IMR-90 (cell line): ENCODE measurements around the gene SLC25A34. TPM values are rescaled to one million over a fixed set of nuclear protein-coding genes. Genes with fewer than 3 reads are reported as not detected.

ENCODE experiments used
- ATAC-seq: fragments of 200-7000 bp; cut with Tn5 transposase; 2 replicates; pipeline ENCODE4 v1.9.1; 2020; ENCODE audit warnings: low read depth, mild to moderate bottlenecking, moderate library complexity
- BruUV-seq: library from RNA; stranded (reverse); fragments of 400-500 nt; replicated peaks from 2 replicates; lab custom pipeline; 2021; lab: Mats Ljungman, UMichigan
- CTCF ChIA-PET: fragments of 300-600 bp; formaldehyde crosslinking; extraction: SDS; loops from one replicate; lab custom pipeline; 2021; ENCODE audit warnings: antibody characterized with exemption; lab: Yijun Ruan, JAX
- POLR2A ChIA-PET: fragments of 300-600 bp; sonication (Branson Sonifier 250); formaldehyde crosslinking; loops from one replicate; lab custom pipeline; 2022; ENCODE audit warnings: antibody characterized with exemption; ENCODE audit not compliant: unreplicated experiment; lab: Charles Lee
- DNase-seq: peaks from one replicate; pipeline ENCODE4 v3.0.0; 2013
- H2AFZ ChIP-seq: replicated peaks from 2 replicates; pipeline ENCODE3; 2013; ENCODE audit warnings: low read length, mild to moderate bottlenecking; ENCODE audit not compliant: poor library complexity
- H2AK5ac ChIP-seq: 2 replicates; pipeline ENCODE4 v1.6.1; 2013; ENCODE audit warnings: low read depth, low read length, inconsistent platforms
- H2AK9ac ChIP-seq: replicated peaks from 2 replicates; pipeline ENCODE3; 2013; ENCODE audit warnings: mild to moderate bottlenecking, low read depth, low read length, moderate library complexity; ENCODE audit not compliant: poor library complexity
- H2BK120ac ChIP-seq: 2 replicates; pipeline ENCODE4 v1.6.1; 2013; ENCODE audit warnings: low read depth, low read length, inconsistent platforms
- H2BK15ac ChIP-seq: 3 replicates; pipeline ENCODE4 v1.6.1; 2013; ENCODE audit warnings: low read depth, low read length, inconsistent platforms
- H2BK20ac ChIP-seq: 2 replicates; pipeline ENCODE4 v1.6.1; 2013; ENCODE audit warnings: low read depth, mild to moderate bottlenecking, inconsistent platforms, low read length, moderate library complexity
- H2BK5ac ChIP-seq: 2 replicates; pipeline ENCODE4 v1.6.1; 2013; ENCODE audit warnings: mild to moderate bottlenecking, low read depth, low read length, inconsistent platforms; ENCODE audit not compliant: poor library complexity, severe bottlenecking
- H3K14ac ChIP-seq: replicated peaks from 2 replicates; pipeline ENCODE4 v1.6.1; 2013; ENCODE audit warnings: low read depth, low read length, inconsistent platforms
- H3K18ac ChIP-seq: 2 replicates; pipeline ENCODE4 v1.6.1; 2013; ENCODE audit warnings: low read depth, low read length, control low read depth
- H3K23ac ChIP-seq: 2 replicates; pipeline ENCODE4 v1.6.1; 2013; ENCODE audit warnings: low read depth, low read length, inconsistent platforms
- H3K27ac ChIP-seq: 2 replicates; pipeline ENCODE4 v1.5.1; 2013; ENCODE audit warnings: mild to moderate bottlenecking, control low read depth, low read length; ENCODE audit not compliant: insufficient read depth
- H3K27me3 ChIP-seq: 2 replicates; pipeline ENCODE4 v1.6.1; 2013; ENCODE audit warnings: low read length; ENCODE audit not compliant: control insufficient read depth, insufficient read depth
- H3K36me3 ChIP-seq: 2 replicates; pipeline ENCODE4 v1.6.1; 2013; ENCODE audit warnings: low read length, mixed read lengths; ENCODE audit not compliant: control insufficient read depth, insufficient read depth
- H3K4ac ChIP-seq: 2 replicates; pipeline ENCODE4 v1.6.1; 2013; ENCODE audit warnings: low read depth, low read length, inconsistent platforms
- H3K4me1 ChIP-seq: 2 replicates; pipeline ENCODE4 v1.6.1; 2013; ENCODE audit warnings: low read length, mixed read lengths; ENCODE audit not compliant: control insufficient read depth, insufficient read depth
- H3K4me2 ChIP-seq: 2 replicates; pipeline ENCODE4 v1.6.1; 2013; ENCODE audit warnings: low read depth, mild to moderate bottlenecking, control low read depth, low read length, moderate library complexity
- H3K4me3 ChIP-seq: 2 replicates; pipeline ENCODE4 v1.5.1; 2013; ENCODE audit warnings: low read depth, mild to moderate bottlenecking, control low read depth, low read length, moderate library complexity; ENCODE audit not compliant: insufficient read depth
- H3K56ac ChIP-seq: 2 replicates; pipeline ENCODE4 v1.6.1; 2013; ENCODE audit warnings: low read length, inconsistent platforms; ENCODE audit not compliant: insufficient read depth; ENCODE audit errors: extremely low read depth
- H3K79me1 ChIP-seq, 2 experiments: 2 replicates each; pipeline ENCODE4 v1.6.1; 2013; ENCODE audit warnings: low read length in 2 of 2, inconsistent platforms in 1 of 2, low read depth in 1 of 2
- H3K9ac ChIP-seq: 2 replicates; pipeline ENCODE4 v1.6.1; 2013; ENCODE audit warnings: low read depth, low read length, control low read depth
- H3K9me1 ChIP-seq: 2 replicates; pipeline ENCODE4 v1.6.1; 2013; ENCODE audit warnings: low read length, inconsistent platforms; ENCODE audit not compliant: insufficient read depth
- H3K9me3 ChIP-seq: 2 replicates; pipeline ENCODE4 v1.6.1; 2013; ENCODE audit warnings: low read length; ENCODE audit not compliant: control insufficient read depth, insufficient read depth
- H4K20me1 ChIP-seq: 2 replicates; pipeline ENCODE4 v1.6.1; 2013; ENCODE audit warnings: low read length, inconsistent platforms; ENCODE audit not compliant: insufficient read depth
- H4K5ac ChIP-seq: 2 replicates; pipeline ENCODE4 v1.6.1; 2013; ENCODE audit warnings: mild to moderate bottlenecking, low read depth, low read length, control low read depth
- H4K8ac ChIP-seq, 2 experiments: 2 replicates each; pipeline ENCODE4 v1.6.1; 2013; ENCODE audit warnings: low read depth in 2 of 2, low read length in 2 of 2, control low read depth in 1 of 2, inconsistent platforms in 1 of 2
- H4K91ac ChIP-seq: 2 replicates; pipeline ENCODE4 v1.6.1; 2013; ENCODE audit warnings: low read depth, low read length, inconsistent platforms; ENCODE audit not compliant: insufficient read depth
- BHLHE40 ChIP-seq: fragments of 150-350 bp; IDR thresholded peaks from 2 replicates; pipeline ENCODE4 v1.6.1; 2016; ENCODE audit warnings: mild to moderate bottlenecking, low read depth, low read length
- CEBPB ChIP-seq: IDR thresholded peaks from 2 replicates; pipeline ENCODE4 v1.6.1; 2012; ENCODE audit warnings: low read depth, low read length, improper control_type of control experiment
- CHD1 ChIP-seq: IDR thresholded peaks from 2 replicates; pipeline ENCODE4 v1.6.1; 2012; ENCODE audit warnings: low read depth, low read length, improper control_type of control experiment
- CTCF ChIP-seq: conservative IDR thresholded peaks from 2 replicates; pipeline ENCODE4 v1.5.1; 2012; ENCODE audit warnings: mild to moderate bottlenecking, low read depth, low read length, improper control_type of control experiment
- ELK1 ChIP-seq: fragments of 150-350 bp; IDR thresholded peaks from 2 replicates; pipeline ENCODE4 v1.6.1; 2016; ENCODE audit warnings: low read depth, mild to moderate bottlenecking, low read length, moderate library complexity, borderline replicate concordance
- FOS ChIP-seq: fragments of 150-350 bp; IDR thresholded peaks from 2 replicates; pipeline ENCODE4 v1.6.1; 2016; ENCODE audit warnings: low read depth, low read length
- MAFK ChIP-seq: IDR thresholded peaks from 2 replicates; pipeline ENCODE4 v1.6.1; 2012; ENCODE audit warnings: low read depth, low read length, improper control_type of control experiment
- MAZ ChIP-seq: IDR thresholded peaks from 2 replicates; pipeline ENCODE4 v1.6.1; 2012; ENCODE audit warnings: low read depth, mild to moderate bottlenecking, low read length, improper control_type of control experiment, moderate library complexity, borderline replicate concordance
- MXI1 ChIP-seq: IDR thresholded peaks from 2 replicates; pipeline ENCODE4 v1.6.1; 2012; ENCODE audit warnings: low read depth, mild to moderate bottlenecking, low read length, moderate library complexity, borderline replicate concordance
- NFE2L2 ChIP-seq: fragments of 150-350 bp; IDR thresholded peaks from 2 replicates; pipeline ENCODE4 v1.6.1; 2016; ENCODE audit warnings: low read depth, mild to moderate bottlenecking, low read length
- POLR2A ChIP-seq: IDR thresholded peaks from 2 replicates; pipeline ENCODE4 v1.6.1; 2012; ENCODE audit warnings: mild to moderate bottlenecking, low read depth, low read length
- RAD21 ChIP-seq: IDR thresholded peaks from 2 replicates; pipeline ENCODE4 v1.6.1; 2012; ENCODE audit warnings: low read length, improper control_type of control experiment
- RCOR1 ChIP-seq: IDR thresholded peaks from 2 replicates; pipeline ENCODE4 v1.6.1; 2012; ENCODE audit warnings: mild to moderate bottlenecking, low read length, improper control_type of control experiment; ENCODE audit not compliant: insufficient replicate concordance
- RFX5 ChIP-seq: IDR thresholded peaks from 2 replicates; pipeline ENCODE4 v1.8.0; 2012; ENCODE audit warnings: low read depth, mild to moderate bottlenecking, low read length, moderate library complexity
- SMC3 ChIP-seq: fragments of 150-350 bp; IDR thresholded peaks from 2 replicates; pipeline ENCODE4 v1.6.1; 2016; ENCODE audit warnings: low read depth, mild to moderate bottlenecking, antibody characterized with exemption, low read length, moderate library complexity
- WGBS, 2 experiments: methylation state at CpG; one replicate each; pipeline versions ENCODE4 v1.1.5 to v1.1.7; 2013; ENCODE audit warnings: missing lambda C conversion rate in 2 of 2; ENCODE audit not compliant: insufficient read length in 1 of 2; ENCODE audit errors: extremely low coverage in 2 of 2; 5-methylcytosine and 5-hydroxymethylcytosine counted together
- dilution Hi-C: fragments of 300-500 bp; cut with HindIII; formaldehyde crosslinking; loops from one replicate; pipeline ENCODE4 v1.14.3; 2018; ENCODE audit warnings: low sequenced_read_pairs; ENCODE audit not compliant: unreplicated experiment
- in situ Hi-C: fragments of 300-500 bp; cut with MboI; formaldehyde crosslinking; loops from 3 replicates; pipeline ENCODE4 v1.14.3; 2019; ENCODE audit warnings: low sequenced_read_pairs, inconsistent platforms, mixed read lengths
- intact Hi-C: fragments of 100-400 bp; cut with micrococcal nuclease; formaldehyde crosslinking; loops from 2 replicates; pipeline ENCODE4 v1.10.0; 2022
- polyA plus RNA-seq, 3 experiments: library from polyadenylated mRNA; depleted of rRNA; stranded (reverse); fragments of >200 nt; gene quantifications; 2 replicates each; pipeline ENCODE4 v1.2.3, GENCODE V29; 2012; ENCODE audit warnings: low replicate concordance in 1 of 3
- total RNA-seq: library from RNA; depleted of rRNA; stranded (reverse); fragments of >200 nt; gene quantifications from 2 replicates; pipeline ENCODE4 v1.2.3, GENCODE V29; 2012
- TF ChIP-seq, protein P1 (sequence below): fragments of 150-350 bp; IDR thresholded peaks from 2 replicates; pipeline ENCODE4 v1.6.1; 2017; ENCODE audit warnings: mild to moderate bottlenecking, antibody characterized with exemption, low read length, low read depth

Gene SLC25A34
- total and polyA plus RNA-seq, 2 of the 4 experiments (the other 2 are of a cell fraction) = under 0.01 to 0.72 TPM

DNA sequence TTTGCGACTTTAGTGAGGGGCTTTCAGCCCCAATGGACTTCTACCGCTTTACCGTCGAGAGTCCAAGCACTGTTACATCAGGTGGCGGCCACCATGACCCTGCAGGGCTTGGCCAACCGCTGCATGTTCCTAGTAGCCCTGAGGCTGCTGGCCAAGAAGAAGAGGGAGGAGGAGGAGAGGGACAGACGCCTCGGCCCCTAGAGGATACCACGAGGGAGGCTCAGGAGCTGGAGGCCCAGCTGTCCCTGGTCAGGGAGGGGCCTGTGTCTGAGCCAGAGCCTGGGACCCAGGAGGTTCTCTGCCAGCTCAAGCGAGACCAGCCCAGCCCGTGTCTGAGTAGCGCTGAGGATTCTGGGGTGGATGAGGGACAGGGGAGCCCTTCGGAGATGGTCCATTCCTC lies 8.6 kb upstream of the SLC25A34 start:
- Histone ChIP-seq H3K9me1 (no peaks in the 10 kb centered on the region), H3K9me3 (no peaks in the 10 kb centered on the region), H2BK15ac (no peak overlapping the region), H3K36me3 (peaks cover 80% of the 10 kb centered on the region), H3K18ac (no peak overlapping the region), H3K56ac (no peak overlapping the region), H4K91ac (no peak overlapping the region), H3K14ac (no peak overlapping the region), H4K5ac (no peak overlapping the region), H3K4ac (no peak overlapping the region), H2BK5ac (no peak overlapping the region), H3K4me3 (no peak overlapping the region), H2AK9ac (peak overlapping the region; percentile 24), H2AFZ (no peak overlapping the region), H2BK20ac (no peak overlapping the region), H3K27ac (no peak overlapping the region), H2BK120ac (no peak overlapping the region), H3K4me1 (no peaks in the 10 kb centered on the region), H3K79me1 (peaks cover 3% of the 10 kb centered on the region in 2 experiments; a peak in 2 of 4 replicates), H4K8ac (no peak overlapping the region), H2AK5ac (no peak overlapping the region), H4K20me1 (no peaks in the 10 kb centered on the region), H3K23ac (no peak overlapping the region), H3K4me2 (no peak overlapping the region), H3K9ac (no peak overlapping the region), H3K27me3 (no peaks in the 10 kb centered on the region)
- ChIA-PET POLR2A (no interaction called here), CTCF (no interaction called here)
- no peak for ATAC-seq
- DNase-seq = no peak
- in situ Hi-C loops (no loop called here), intact Hi-C loops (no loop called here), dilution Hi-C loops (no loop called here)
- no peak for TF ChIP-seq CEBPB
- TF ChIP-seq BHLHE40 = no peak
- no peak for TF ChIP-seq MAZ
- no peak for TF ChIP-seq RAD21
- no peak for TF ChIP-seq ELK1
- no peak for TF ChIP-seq POLR2A
- no peak for TF ChIP-seq RFX5
- no peak for TF ChIP-seq FOS
- no peak for TF ChIP-seq RCOR1
- TF ChIP-seq, protein P1, sequence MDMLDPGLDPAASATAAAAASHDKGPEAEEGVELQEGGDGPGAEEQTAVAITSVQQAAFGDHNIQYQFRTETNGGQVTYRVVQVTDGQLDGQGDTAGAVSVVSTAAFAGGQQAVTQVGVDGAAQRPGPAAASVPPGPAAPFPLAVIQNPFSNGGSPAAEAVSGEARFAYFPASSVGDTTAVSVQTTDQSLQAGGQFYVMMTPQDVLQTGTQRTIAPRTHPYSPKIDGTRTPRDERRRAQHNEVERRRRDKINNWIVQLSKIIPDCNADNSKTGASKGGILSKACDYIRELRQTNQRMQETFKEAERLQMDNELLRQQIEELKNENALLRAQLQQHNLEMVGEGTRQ = no peak
- TF ChIP-seq MXI1 = no peak
- TF ChIP-seq SMC3 = no peak
- TF ChIP-seq MAFK = no peak
- TF ChIP-seq CHD1 = no peak
- no peak for TF ChIP-seq CTCF
- no peak for TF ChIP-seq NFE2L2
- WGBS, 2 experiments = 100% methylated on average over 3 of the region's 13 CpGs; no CpG with 5 or more reads in 1 of the 2 experiments
- no TSS peak for BruUV-seq
